Measurements from ENCODE around the gene SDK2. TPM values are rescaled to one million over a fixed set of nuclear protein-coding genes. Genes with fewer than 3 reads are reported as not detected.
A peak's percentile ranks its signal among the peaks of the same experiment; 100 is the strongest.

Gene SDK2
- total RNA-seq (ENCODE audit: unreplicated experiment), result 12.3 TPM
- long read RNA-seq, partial matches to known transcripts, result 0 of 2 reads
- long read RNA-seq, other reads (novel, unspliced or antisense), result 2 of 2 reads

GRCh38 chr17:73644145-73645049 lies at the start of gene SDK2:
Gene SDK2 (minus strand): TSS chr17:73644445. CDS start chr17:73644088, 357 bp downstream.
- no peak for TF ChIP-seq CTCF (IDR thresholded peaks at IDR 0.05; ENCODE audit: partially characterized antibody, unreplicated experiment)
- H3K36me3 Mint-ChIP-seq (ENCODE audit: unreplicated experiment), result no peaks in the 10 kb centered on the region
- peaks cover 3% of the 10 kb centered on the region for H3K27me3 Mint-ChIP-seq (ENCODE audit: unreplicated experiment)
- no peak within 1 kb of the TSS for H3K27ac Mint-ChIP-seq (ENCODE audit: unreplicated experiment)
- peak within 1 kb of the TSS; percentile 83 for H3K4me3 Mint-ChIP-seq (ENCODE audit: unreplicated experiment)
- DNase-seq, result peak; percentile 55
- H3K4me1 Mint-ChIP-seq (ENCODE audit: low read depth, unreplicated experiment), result peaks cover 25% of the 10 kb centered on the region
- H3K9me3 Mint-ChIP-seq (ENCODE audit: unreplicated experiment), result peaks cover 3% of the 10 kb centered on the region

GRCh38 chr17:73693071-73693470 lies 48.8 kb upstream of the SDK2 start:
- peaks cover 12% of the 10 kb centered on the region for H3K4me1 Mint-ChIP-seq (ENCODE audit: low read depth, unreplicated experiment)
- no peak for DNase-seq
- H3K27ac Mint-ChIP-seq (ENCODE audit: unreplicated experiment), result no peak overlapping the region

GRCh38 chr17:73691321-73691766 lies 47.1 kb upstream of the SDK2 start:
- Mint-ChIP-seq H3K36me3 (ENCODE audit: unreplicated experiment) (no peaks in the 10 kb centered on the region), H3K9me3 (ENCODE audit: unreplicated experiment) (peaks cover 3% of the 10 kb centered on the region), H3K27ac (ENCODE audit: unreplicated experiment) (no peak overlapping the region), H3K4me1 (ENCODE audit: low read depth, unreplicated experiment) (peaks cover 12% of the 10 kb centered on the region), H3K4me3 (ENCODE audit: unreplicated experiment) (no peak overlapping the region), H3K27me3 (ENCODE audit: unreplicated experiment) (peaks cover 11% of the 10 kb centered on the region)
- no peak for DNase-seq
- no peak for TF ChIP-seq CTCF (IDR thresholded peaks at IDR 0.05; ENCODE audit: partially characterized antibody, unreplicated experiment)

More at GRCh38 chr17:73693071-73693470, 48.8 kb upstream of the SDK2 start:
- Mint-ChIP-seq H3K9me3 (ENCODE audit: unreplicated experiment) (peaks cover 5% of the 10 kb centered on the region), H3K36me3 (ENCODE audit: unreplicated experiment) (no peaks in the 10 kb centered on the region), H3K4me3 (ENCODE audit: unreplicated experiment) (no peak overlapping the region), H3K27me3 (ENCODE audit: unreplicated experiment) (peaks cover 15% of the 10 kb centered on the region)
- TF ChIP-seq CTCF (IDR thresholded peaks at IDR 0.05; ENCODE audit: partially characterized antibody, unreplicated experiment), result no peak

DNA sequence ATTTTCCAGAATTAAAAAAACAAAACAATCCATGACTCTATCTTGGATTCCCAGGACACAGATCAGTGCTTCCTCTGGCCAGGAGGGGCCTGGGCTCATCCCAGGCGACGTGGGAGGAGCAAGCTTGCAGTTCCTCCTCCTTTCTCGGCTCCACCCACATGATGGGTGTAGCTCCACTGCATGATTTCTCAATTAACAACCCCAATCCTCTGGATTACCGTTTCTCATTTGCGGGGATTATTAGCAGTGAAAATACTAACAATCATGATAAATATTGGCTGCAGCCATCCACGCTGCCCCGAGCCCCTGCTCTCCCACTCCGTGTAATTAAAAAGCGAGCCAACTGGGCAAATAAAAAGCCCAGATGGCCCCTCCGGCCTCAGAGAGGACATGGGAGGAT lies 46.4 kb upstream of the SDK2 start:
- H3K4me3 Mint-ChIP-seq (ENCODE audit: unreplicated experiment), result no peak overlapping the region
- no peak for DNase-seq
- peaks cover 8% of the 10 kb centered on the region for H3K27me3 Mint-ChIP-seq (ENCODE audit: unreplicated experiment)
- H3K27ac Mint-ChIP-seq (ENCODE audit: unreplicated experiment), result no peak overlapping the region
- no peaks in the 10 kb centered on the region for H3K9me3 Mint-ChIP-seq (ENCODE audit: unreplicated experiment)
- no peak for TF ChIP-seq CTCF (IDR thresholded peaks at IDR 0.05; ENCODE audit: partially characterized antibody, unreplicated experiment)
- no peaks in the 10 kb centered on the region for H3K36me3 Mint-ChIP-seq (ENCODE audit: unreplicated experiment)
- H3K4me1 Mint-ChIP-seq (ENCODE audit: low read depth, unreplicated experiment), result peaks cover 12% of the 10 kb centered on the region

Measured in glutamatergic neuron (in vitro differentiated cells).